Nephron (organoid): ENCODE data around the gene MAL.

Experiments used
- H3K27ac Mint-ChIP-seq, 3 experiments: 2 replicates each; pipeline ENCODE4 v1.8.0; 2020; ENCODE audit warnings: mixed read lengths in 3 of 3, mild to moderate bottlenecking in 2 of 3, moderate library complexity in 1 of 3
- H3K27me3 Mint-ChIP-seq: 2 replicates; pipeline ENCODE4 v1.8.0; 2021; ENCODE audit warnings: low read depth, mild to moderate bottlenecking, moderate library complexity, mixed read lengths
- H3K36me3 Mint-ChIP-seq: 2 replicates; pipeline ENCODE4 v1.8.0; 2020; ENCODE audit warnings: low read depth, mixed read lengths
- H3K4me1 Mint-ChIP-seq: 2 replicates; pipeline ENCODE4 v1.8.0; 2020; ENCODE audit warnings: mixed read lengths
- H3K4me3 Mint-ChIP-seq, 3 experiments: 2 replicates each; pipeline ENCODE4 v1.8.0; 2020; ENCODE audit warnings: mild to moderate bottlenecking in 3 of 3, mixed read lengths in 3 of 3, moderate library complexity in 2 of 3
- H3K9me3 Mint-ChIP-seq: 2 replicates; pipeline ENCODE4 v1.8.0; 2020; ENCODE audit warnings: mixed read lengths
- CTCF ChIP-seq, 3 experiments: fragments of 200-600 bp; sonication (generic); IDR thresholded peaks; one replicate each; pipeline ENCODE4 v1.5.0; 2021; ENCODE audit warnings: antibody characterized with exemption in 3 of 3; ENCODE audit not compliant: unreplicated experiment in 3 of 3

Gene MAL

GRCh38 chr2:95010126-95010525 lies 15.4 kb upstream of the MAL start:
- H3K27ac Mint-ChIP-seq: peak overlapping the region; percentile 96 to 97 (median 97)
- peak overlapping the region in 1 of 3 experiments; percentile 9 for H3K4me3 Mint-ChIP-seq
- no peak for TF ChIP-seq CTCF (IDR thresholded peaks at IDR 0.05; ENCODE audit: unreplicated experiment in 3 of 3)
- no peaks in the 10 kb centered on the region for H3K9me3 Mint-ChIP-seq
- peaks cover 12% of the 10 kb centered on the region for H3K27me3 Mint-ChIP-seq
- no peaks in the 10 kb centered on the region for H3K36me3 Mint-ChIP-seq
- peaks cover 41% of the 10 kb centered on the region for H3K4me1 Mint-ChIP-seq

- H3K9me3 Mint-ChIP-seq: no peaks in the 10 kb centered on the region
Measured at GRCh38 chr2:95010718-95011117, 14.8 kb upstream of the MAL start.

GRCh38 chr2:95012881-95013550 lies 12.5 kb upstream of the MAL start:
- H3K4me1 Mint-ChIP-seq: peaks cover 37% of the 10 kb centered on the region
- H3K9me3 Mint-ChIP-seq: peaks cover 2% of the 10 kb centered on the region
- no peak overlapping the region for H3K4me3 Mint-ChIP-seq
- peaks cover 20% of the 10 kb centered on the region for H3K27me3 Mint-ChIP-seq
- no peak for TF ChIP-seq CTCF (IDR thresholded peaks at IDR 0.05; ENCODE audit: unreplicated experiment in 3 of 3)
- no peaks in the 10 kb centered on the region for H3K36me3 Mint-ChIP-seq
- H3K27ac Mint-ChIP-seq: peak overlapping the region; percentile 29 to 85 (median 60)

More at GRCh38 chr2:95010718-95011117, 14.8 kb upstream of the MAL start:
- TF ChIP-seq CTCF (IDR thresholded peaks at IDR 0.05; ENCODE audit: unreplicated experiment in 3 of 3): no peak
- Mint-ChIP-seq H3K27me3 (peaks cover 12% of the 10 kb centered on the region), H3K36me3 (no peaks in the 10 kb centered on the region), H3K4me1 (peaks cover 41% of the 10 kb centered on the region), H3K27ac (peak overlapping the region; percentile 96 to 97 (median 97)), H3K4me3 (no peak overlapping the region)

GRCh38 chr2:95013726-95014125 lies 11.8 kb upstream of the MAL start:
- TF ChIP-seq CTCF (IDR thresholded peaks at IDR 0.05; ENCODE audit: unreplicated experiment in 3 of 3): no peak

GRCh38 chr2:95014126-95014708 lies 11.3 kb upstream of the MAL start:
- H3K4me1 Mint-ChIP-seq: peaks cover 35% of the 10 kb centered on the region
- no peak overlapping the region for H3K4me3 Mint-ChIP-seq
- peaks cover 2% of the 10 kb centered on the region for H3K9me3 Mint-ChIP-seq
- H3K27ac Mint-ChIP-seq: peak overlapping the region in 2 of 3 experiments; percentile 54 to 56
- H3K27me3 Mint-ChIP-seq: peaks cover 25% of the 10 kb centered on the region
- no peak for TF ChIP-seq CTCF (IDR thresholded peaks at IDR 0.05; ENCODE audit: unreplicated experiment in 3 of 3)
- H3K36me3 Mint-ChIP-seq: no peaks in the 10 kb centered on the region

More at GRCh38 chr2:95013726-95014125, 11.8 kb upstream of the MAL start:
- Mint-ChIP-seq H3K27ac (peak overlapping the region in 2 of 3 experiments; percentile 6 to 73), H3K4me3 (no peak overlapping the region), H3K27me3 (peaks cover 24% of the 10 kb centered on the region), H3K9me3 (peaks cover 2% of the 10 kb centered on the region), H3K4me1 (peaks cover 33% of the 10 kb centered on the region), H3K36me3 (no peaks in the 10 kb centered on the region)
